Endothelial cell (in vitro differentiated cells): Measurements from ENCODE around the gene BGN. TPM values are rescaled to one million over a fixed set of nuclear protein-coding genes. Genes with fewer than 3 reads are reported as not detected.

Source experiments
- DNase-seq: peaks from one replicate; pipeline ENCODE4 v3.0.0; 2021; ENCODE audit warnings: low spot score
- H3K27ac Mint-ChIP-seq: one replicate; pipeline ENCODE4 v1.8.0; 2021; ENCODE audit warnings: mixed read lengths, inconsistent platforms; ENCODE audit not compliant: unreplicated experiment
- H3K27me3 Mint-ChIP-seq: one replicate; pipeline ENCODE4 v1.8.0; 2021; ENCODE audit warnings: mild to moderate bottlenecking, moderate library complexity, mixed read lengths, inconsistent platforms; ENCODE audit not compliant: unreplicated experiment
- H3K36me3 Mint-ChIP-seq: one replicate; pipeline ENCODE4 v1.8.0; 2021; ENCODE audit warnings: mild to moderate bottlenecking, low read depth, mixed read lengths, inconsistent platforms; ENCODE audit not compliant: unreplicated experiment
- H3K4me1 Mint-ChIP-seq: one replicate; pipeline ENCODE4 v1.8.0; 2021; ENCODE audit warnings: mild to moderate bottlenecking, mixed read lengths, inconsistent platforms; ENCODE audit not compliant: unreplicated experiment
- H3K4me3 Mint-ChIP-seq: one replicate; pipeline ENCODE4 v1.8.0; 2021; ENCODE audit warnings: mild to moderate bottlenecking, mixed read lengths, inconsistent platforms; ENCODE audit not compliant: unreplicated experiment
- H3K9me3 Mint-ChIP-seq: one replicate; pipeline ENCODE4 v1.8.0; 2021; ENCODE audit warnings: mixed read lengths, inconsistent platforms; ENCODE audit not compliant: unreplicated experiment
- total RNA-seq: library from RNA; stranded (reverse); fragmentation: NEBNext Ultra II Directional; extraction: Animal tissue kit (Norgen Biotek cat#: 25700); gene quantifications from one replicate; pipeline ENCODE4 v1.2.1, GENCODE V29; 2021; ENCODE audit not compliant: unreplicated experiment
- TF ChIP-seq, protein P1 (sequence below): fragments of 200-600 bp; sonication (generic); IDR thresholded peaks from one replicate; pipeline ENCODE4 v1.5.0; 2021; ENCODE audit warnings: antibody characterized with exemption; ENCODE audit not compliant: unreplicated experiment

Gene BGN
- total RNA-seq, 1 donor from 2014 or later, result 393 TPM

DNA sequence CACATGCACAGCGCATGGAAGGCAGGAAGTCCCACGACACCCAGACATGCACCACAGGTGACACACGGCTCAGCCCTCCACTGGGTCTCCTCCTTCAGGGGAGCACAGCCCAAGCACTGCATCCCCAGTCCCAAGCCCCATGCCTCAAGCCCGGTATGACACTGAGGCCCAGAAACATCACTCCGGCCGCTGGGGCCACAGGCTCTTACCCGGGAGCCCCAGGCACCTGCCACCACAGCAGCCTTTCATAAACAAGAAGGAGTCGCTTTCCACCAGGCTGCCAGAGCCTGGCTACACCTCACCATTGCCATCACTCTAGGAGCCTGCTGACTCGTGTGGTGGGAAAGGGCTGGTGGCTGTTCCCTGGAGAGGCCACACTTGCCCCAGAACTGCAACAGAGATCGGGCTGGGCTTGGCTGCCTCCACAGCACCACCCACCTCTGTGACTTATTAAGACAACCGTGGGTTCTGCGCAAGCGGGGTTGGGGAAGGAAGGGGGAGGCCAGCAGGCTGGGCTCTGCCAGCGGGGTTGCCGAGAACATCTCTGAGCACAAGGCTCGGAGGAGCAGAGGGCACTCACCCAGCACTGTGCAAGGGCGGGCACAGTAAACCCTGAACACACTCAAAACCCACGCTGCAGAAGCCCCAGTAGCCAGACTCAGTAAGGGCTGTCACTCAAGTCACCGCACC is 28.9 kb upstream of the BGN start:
- TF ChIP-seq, protein P1, sequence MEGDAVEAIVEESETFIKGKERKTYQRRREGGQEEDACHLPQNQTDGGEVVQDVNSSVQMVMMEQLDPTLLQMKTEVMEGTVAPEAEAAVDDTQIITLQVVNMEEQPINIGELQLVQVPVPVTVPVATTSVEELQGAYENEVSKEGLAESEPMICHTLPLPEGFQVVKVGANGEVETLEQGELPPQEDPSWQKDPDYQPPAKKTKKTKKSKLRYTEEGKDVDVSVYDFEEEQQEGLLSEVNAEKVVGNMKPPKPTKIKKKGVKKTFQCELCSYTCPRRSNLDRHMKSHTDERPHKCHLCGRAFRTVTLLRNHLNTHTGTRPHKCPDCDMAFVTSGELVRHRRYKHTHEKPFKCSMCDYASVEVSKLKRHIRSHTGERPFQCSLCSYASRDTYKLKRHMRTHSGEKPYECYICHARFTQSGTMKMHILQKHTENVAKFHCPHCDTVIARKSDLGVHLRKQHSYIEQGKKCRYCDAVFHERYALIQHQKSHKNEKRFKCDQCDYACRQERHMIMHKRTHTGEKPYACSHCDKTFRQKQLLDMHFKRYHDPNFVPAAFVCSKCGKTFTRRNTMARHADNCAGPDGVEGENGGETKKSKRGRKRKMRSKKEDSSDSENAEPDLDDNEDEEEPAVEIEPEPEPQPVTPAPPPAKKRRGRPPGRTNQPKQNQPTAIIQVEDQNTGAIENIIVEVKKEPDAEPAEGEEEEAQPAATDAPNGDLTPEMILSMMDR, result no peak
- H3K9me3 Mint-ChIP-seq, result no peaks in the 10 kb centered on the region
- peaks cover 6% of the 10 kb centered on the region for H3K36me3 Mint-ChIP-seq
- H3K4me3 Mint-ChIP-seq, result no peak overlapping the region
- peaks cover 8% of the 10 kb centered on the region for H3K27me3 Mint-ChIP-seq
- H3K4me1 Mint-ChIP-seq, result peaks cover 11% of the 10 kb centered on the region
- no peak overlapping the region for H3K27ac Mint-ChIP-seq
- DNase-seq, result no peak

DNA sequence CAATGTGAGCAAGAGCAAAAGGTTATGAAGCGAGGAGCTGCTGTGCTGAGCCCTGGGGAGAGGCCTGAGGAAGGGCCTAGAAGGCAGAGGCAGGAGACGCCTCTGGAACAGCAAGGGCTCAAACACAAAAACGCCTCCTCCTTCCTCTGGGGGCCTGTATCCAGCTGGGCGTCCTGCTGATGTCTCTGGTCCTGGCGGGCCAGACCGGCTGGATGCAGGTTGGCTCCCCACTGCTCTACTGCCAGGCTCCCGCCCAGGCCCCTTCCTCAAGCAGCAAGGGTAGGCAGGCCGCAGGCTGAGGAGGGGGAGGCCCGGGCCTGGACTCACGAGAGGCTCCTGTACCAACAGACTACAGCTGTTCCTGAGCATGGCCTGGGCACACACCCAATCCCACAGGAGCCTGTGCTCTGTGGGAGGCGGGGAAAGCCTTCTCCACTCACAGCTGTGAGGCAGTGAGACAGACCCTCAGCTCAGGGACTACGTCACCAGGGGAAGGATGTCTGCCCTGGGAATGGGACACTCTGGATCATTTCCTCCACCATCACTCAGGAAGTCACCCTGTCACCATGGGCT is 26.7 kb upstream of the BGN start:
- DNase-seq, result no peak
- H3K4me3 Mint-ChIP-seq, result no peak overlapping the region
- peaks cover 5% of the 10 kb centered on the region for H3K27me3 Mint-ChIP-seq
- H3K9me3 Mint-ChIP-seq, result no peaks in the 10 kb centered on the region
- H3K4me1 Mint-ChIP-seq, result peaks cover 11% of the 10 kb centered on the region
- peak overlapping the region; percentile 42 for H3K27ac Mint-ChIP-seq
- no peaks in the 10 kb centered on the region for H3K36me3 Mint-ChIP-seq
- TF ChIP-seq, protein P1, result no peak

DNA sequence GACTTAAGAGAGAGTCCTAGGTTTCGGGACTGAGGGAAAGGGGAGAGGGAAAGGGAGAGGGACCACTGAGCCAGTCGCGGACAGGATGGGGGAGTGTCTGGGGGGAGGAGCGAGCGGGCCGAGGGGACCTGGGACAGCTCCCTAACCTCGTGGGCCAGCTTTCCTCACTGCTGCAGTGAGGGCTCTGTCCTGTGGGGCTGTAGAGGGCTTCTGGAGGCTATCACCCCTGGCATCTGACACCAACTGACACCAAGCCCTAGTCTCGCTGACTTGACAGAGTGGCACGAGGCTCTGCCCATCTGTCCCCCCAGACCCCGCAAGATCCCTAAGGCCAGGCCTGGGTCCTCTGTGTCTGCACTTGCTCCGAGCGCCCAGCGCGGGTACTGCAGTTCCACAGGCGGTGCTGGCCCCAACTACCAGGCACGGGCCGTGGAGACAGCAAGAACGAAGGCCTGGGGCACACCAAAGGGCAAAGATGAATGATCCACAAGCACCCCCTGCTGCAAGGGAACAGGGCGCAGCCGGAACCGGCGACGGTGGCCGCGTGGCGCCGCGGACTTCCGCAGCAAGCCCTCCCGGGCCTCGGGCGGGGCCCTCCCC is 24.9 kb upstream of the BGN start:
- no peaks in the 10 kb centered on the region for H3K36me3 Mint-ChIP-seq
- TF ChIP-seq, protein P1, result no peak
- H3K27ac Mint-ChIP-seq, result no peak overlapping the region
- no peaks in the 10 kb centered on the region for H3K9me3 Mint-ChIP-seq
- DNase-seq, result peak; percentile 40
- peaks cover 14% of the 10 kb centered on the region for H3K4me1 Mint-ChIP-seq
- H3K4me3 Mint-ChIP-seq, result peak overlapping the region; percentile 86
- H3K27me3 Mint-ChIP-seq, result peaks cover 5% of the 10 kb centered on the region

DNA sequence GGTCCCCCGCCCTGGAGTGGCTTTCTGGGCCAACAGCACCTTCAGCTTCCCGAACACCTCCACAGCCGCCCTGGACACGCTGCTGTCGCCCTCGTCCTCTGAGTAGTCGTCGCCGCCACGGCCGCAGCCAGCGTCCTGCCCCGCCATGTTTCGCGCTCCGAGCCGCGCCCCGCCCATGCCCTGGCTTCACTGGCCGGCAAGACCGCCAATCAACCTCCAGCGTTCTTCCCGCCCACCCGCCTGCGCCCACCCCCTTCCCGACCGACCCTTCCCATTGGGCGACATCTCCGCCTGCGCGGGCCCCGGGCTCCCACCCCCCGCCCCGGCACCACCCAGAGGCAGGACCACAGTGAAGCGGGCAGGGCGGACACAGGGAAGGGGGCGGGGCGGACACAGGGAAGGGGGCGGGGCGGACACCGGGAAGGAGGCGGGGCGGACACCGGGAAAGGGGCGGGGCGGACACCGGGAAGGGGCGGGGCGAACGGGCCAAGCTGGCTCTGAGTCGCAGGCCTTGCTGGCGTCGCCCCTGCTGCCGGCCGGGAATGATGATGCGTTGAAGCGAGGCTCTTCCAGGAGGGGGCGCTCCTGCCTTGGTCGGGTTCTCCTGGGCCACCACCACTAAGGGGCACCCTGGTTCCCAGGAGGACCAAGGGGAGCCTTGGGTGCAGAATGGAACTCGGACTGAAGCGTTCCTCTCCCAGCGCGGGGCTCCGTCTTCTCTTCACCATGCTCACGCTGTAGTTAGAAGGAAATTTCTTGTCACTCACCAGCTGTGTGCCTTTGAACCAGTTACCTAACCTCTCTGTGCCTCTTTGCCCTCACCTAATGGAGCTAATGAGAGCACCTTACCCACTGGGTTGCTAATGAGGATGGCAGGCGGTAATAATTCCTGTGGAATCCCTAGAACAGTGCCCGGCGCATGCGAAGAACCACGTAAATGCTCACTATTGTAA is 24.1 kb upstream of the BGN start, which contains the start of gene HAUS7:
Gene HAUS7 (minus strand): TSS at position 166 of the 953 bp plus-strand sequence. CDS start 19 bp downstream, at position 147.
- Mint-ChIP-seq H3K36me3 (no peaks in the 10 kb centered on the region), H3K9me3 (no peaks in the 10 kb centered on the region), H3K27me3 (peaks cover 7% of the 10 kb centered on the region)

More for the DNA sequence above, 24.1 kb upstream of the BGN start, which contains the start of gene HAUS7:
- Mint-ChIP-seq H3K27ac (no peak within 1 kb of the TSS), H3K4me1 (peaks cover 15% of the 10 kb centered on the region), H3K4me3 (peak within 1 kb of the TSS; percentile 86)
- TF ChIP-seq, protein P1, result peak; percentile 52
- DNase-seq, result peak; percentile 86
